OCI-LY3 (cell line): Measurements from ENCODE around the gene RPL37.
A peak's percentile ranks its signal among the peaks of the same experiment; 100 is the strongest.

ENCODE experiments used
- H2AFZ ChIP-seq: fragments of 200-600, 300-600 bp; shearing (Covaris generic); 2 replicates; pipeline ENCODE4 v1.6.0; 2014; ENCODE audit warnings: antibody characterized with exemption, low read depth, low read length
- H3K27ac ChIP-seq: fragments of 200-600, 300-600 bp; sonication (generic); 2 replicates; pipeline ENCODE4 v1.5.1; 2014; ENCODE audit warnings: mild to moderate bottlenecking, low read length, moderate library complexity, mixed read lengths
- H3K27me3 ChIP-seq: fragments of 200-600, 300-600 bp; sonication (generic); 2 replicates; pipeline ENCODE4 v1.6.1; 2014; ENCODE audit warnings: low read depth, low read length, mixed read lengths
- H3K36me3 ChIP-seq: fragments of 200-600, 300-600 bp; sonication (generic); replicated peaks from 2 replicates; pipeline ENCODE3; 2014; ENCODE audit warnings: low read depth, low read length, mixed read lengths
- H3K4me1 ChIP-seq: fragments of 300-600, 200-600 bp; sonication (generic); 2 replicates; pipeline ENCODE4 v1.6.1; 2014; ENCODE audit warnings: low read length, mixed read lengths
- H3K4me2 ChIP-seq: fragments of 200-600, 300-600 bp; sonication (generic); 2 replicates; pipeline ENCODE4 v1.6.1; 2014; ENCODE audit warnings: low read length, mixed read lengths
- H3K4me3 ChIP-seq: fragments of 300-600, 200-600 bp; sonication (generic); 2 replicates; pipeline ENCODE4 v1.5.1; 2014; ENCODE audit warnings: antibody characterized with exemption, mild to moderate bottlenecking, low read length, moderate library complexity
- H3K79me2 ChIP-seq: fragments of 300-600, 200-600 bp; shearing (Covaris generic); 2 replicates; pipeline ENCODE4 v1.6.1; 2014; ENCODE audit warnings: mild to moderate bottlenecking, low read length, mixed read lengths
- H3K9ac ChIP-seq: fragments of 300-600, 200-600 bp; shearing (Covaris generic); 2 replicates; pipeline ENCODE4 v1.6.0; 2014; ENCODE audit warnings: mild to moderate bottlenecking, low read length, moderate library complexity
- H3K9me3 ChIP-seq: fragments of 200-600, 300-600 bp; shearing (Covaris generic); 2 replicates; pipeline ENCODE4 v1.6.1; 2014; ENCODE audit warnings: low read length, mixed read lengths; ENCODE audit not compliant: insufficient read depth
- H4K20me1 ChIP-seq: fragments of 200-600, 300-600 bp; sonication (generic); 2 replicates; pipeline ENCODE4 v1.6.1; 2016; ENCODE audit warnings: low read length, mixed read lengths; ENCODE audit not compliant: insufficient read depth
- EZH2phosphoT487 ChIP-seq: fragments of 200-600 bp; shearing (Covaris generic); IDR thresholded peaks from 2 replicates; pipeline ENCODE4 v1.6.1; 2018; ENCODE audit warnings: antibody characterized with exemption, mixed run types, low read depth
- TF ChIP-seq, protein P1 (sequence below): fragments of 200-600, 300-600 bp; sonication (generic); IDR thresholded peaks from 2 replicates; pipeline ENCODE4 v1.5.1; 2014; ENCODE audit warnings: antibody characterized with exemption, low read length, low read depth

The RPL37 gene

DNA sequence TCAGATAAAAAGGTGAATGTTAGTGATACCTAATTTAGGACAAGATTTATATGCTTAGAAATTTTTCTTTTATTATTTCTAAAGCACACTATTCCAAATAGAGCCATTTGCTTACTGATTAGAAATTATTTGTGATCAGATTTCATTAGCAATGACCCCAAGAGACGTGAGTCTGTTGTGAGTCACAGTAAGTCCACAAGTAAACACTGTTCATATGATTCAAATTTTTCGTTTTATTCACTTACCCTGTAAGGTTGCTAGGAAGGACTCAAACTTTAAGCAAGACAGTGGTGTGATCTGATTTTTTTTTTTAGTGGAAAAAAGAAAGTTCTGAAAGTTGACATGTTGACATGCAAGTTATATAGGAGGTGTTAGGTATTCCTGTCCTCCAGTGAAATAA is 7.3 kb upstream of the RPL37 start:
- Histone ChIP-seq H3K4me2 (peak overlapping the region; percentile 80), H3K79me2 (no peaks in the 10 kb centered on the region), H3K9me3 (no peaks in the 10 kb centered on the region), H3K27me3 (no peaks in the 10 kb centered on the region), H3K4me1 (peaks cover 9% of the 10 kb centered on the region; the same call in 1 of the 2 replicates), H4K20me1 (no peaks in the 10 kb centered on the region), H2AFZ (no peak overlapping the region), H3K36me3 (no peaks in the 10 kb centered on the region), H3K27ac (no peak overlapping the region), H3K4me3 (no peak overlapping the region), H3K9ac (no peak overlapping the region)
- TF ChIP-seq, protein P1, sequence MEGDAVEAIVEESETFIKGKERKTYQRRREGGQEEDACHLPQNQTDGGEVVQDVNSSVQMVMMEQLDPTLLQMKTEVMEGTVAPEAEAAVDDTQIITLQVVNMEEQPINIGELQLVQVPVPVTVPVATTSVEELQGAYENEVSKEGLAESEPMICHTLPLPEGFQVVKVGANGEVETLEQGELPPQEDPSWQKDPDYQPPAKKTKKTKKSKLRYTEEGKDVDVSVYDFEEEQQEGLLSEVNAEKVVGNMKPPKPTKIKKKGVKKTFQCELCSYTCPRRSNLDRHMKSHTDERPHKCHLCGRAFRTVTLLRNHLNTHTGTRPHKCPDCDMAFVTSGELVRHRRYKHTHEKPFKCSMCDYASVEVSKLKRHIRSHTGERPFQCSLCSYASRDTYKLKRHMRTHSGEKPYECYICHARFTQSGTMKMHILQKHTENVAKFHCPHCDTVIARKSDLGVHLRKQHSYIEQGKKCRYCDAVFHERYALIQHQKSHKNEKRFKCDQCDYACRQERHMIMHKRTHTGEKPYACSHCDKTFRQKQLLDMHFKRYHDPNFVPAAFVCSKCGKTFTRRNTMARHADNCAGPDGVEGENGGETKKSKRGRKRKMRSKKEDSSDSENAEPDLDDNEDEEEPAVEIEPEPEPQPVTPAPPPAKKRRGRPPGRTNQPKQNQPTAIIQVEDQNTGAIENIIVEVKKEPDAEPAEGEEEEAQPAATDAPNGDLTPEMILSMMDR = no peak
- no peak for TF ChIP-seq EZH2phosphoT487

DNA sequence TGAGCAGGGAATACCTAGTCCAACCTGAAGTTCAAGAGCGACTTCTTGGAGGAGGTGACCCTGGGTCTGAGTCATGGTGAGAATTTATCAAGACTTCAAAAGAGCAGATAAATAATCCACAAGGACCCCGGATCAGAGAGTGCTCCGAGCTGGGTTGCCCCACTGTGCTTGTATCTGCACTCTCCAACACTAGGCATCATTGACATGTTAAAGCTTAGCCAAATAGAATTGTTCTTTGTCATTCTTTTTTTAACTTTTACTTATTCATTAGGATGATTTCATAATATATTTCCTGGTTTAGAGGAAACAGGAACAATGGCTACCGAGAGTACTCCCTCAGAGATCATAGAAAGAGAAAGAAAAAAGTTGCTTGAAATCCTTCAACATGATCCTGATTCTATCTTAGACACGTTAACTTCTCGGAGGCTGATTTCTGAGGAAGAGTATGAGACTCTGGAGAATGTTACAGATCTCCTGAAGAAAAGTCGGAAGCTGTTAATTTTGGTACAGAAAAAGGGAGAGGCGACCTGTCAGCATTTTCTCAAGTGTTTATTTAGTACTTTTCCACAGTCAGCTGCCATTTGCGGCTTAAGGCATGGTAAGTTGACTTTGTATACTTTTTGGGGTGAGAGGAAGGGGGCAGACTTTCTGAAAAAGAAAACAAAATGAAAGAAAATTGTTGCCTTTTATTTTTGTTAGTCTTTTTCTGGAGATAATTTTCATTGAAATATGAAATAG is 6.2 kb upstream of the RPL37 start, which contains the start of gene CARD6:
Gene CARD6, plus strand, starts transcription at position 300 of the 738 bp plus-strand sequence. Its CDS starts 16 bp downstream, at position 316.
- H3K79me2 ChIP-seq = no peaks in the 10 kb centered on the region
- H3K4me2 ChIP-seq = peak within 1 kb of the TSS; percentile 80
- H3K27ac ChIP-seq = no peak within 1 kb of the TSS; the same call in 1 of the 2 replicates
- peaks cover 9% of the 10 kb centered on the region; the same call in 1 of the 2 replicates for H3K4me1 ChIP-seq
- no peaks in the 10 kb centered on the region for H3K36me3 ChIP-seq
- no peaks in the 10 kb centered on the region for H3K9me3 ChIP-seq
- peak within 1 kb of the TSS; percentile 68 for H3K9ac ChIP-seq
- no peaks in the 10 kb centered on the region for H4K20me1 ChIP-seq
- TF ChIP-seq, protein P1 = peak; percentile 24; the same call in 1 of the 2 replicates
- no peak for TF ChIP-seq EZH2phosphoT487
- peak within 1 kb of the TSS; percentile 78 for H3K4me3 ChIP-seq
- peak within 1 kb of the TSS; percentile 99 for H2AFZ ChIP-seq
- H3K27me3 ChIP-seq = no peaks in the 10 kb centered on the region

DNA sequence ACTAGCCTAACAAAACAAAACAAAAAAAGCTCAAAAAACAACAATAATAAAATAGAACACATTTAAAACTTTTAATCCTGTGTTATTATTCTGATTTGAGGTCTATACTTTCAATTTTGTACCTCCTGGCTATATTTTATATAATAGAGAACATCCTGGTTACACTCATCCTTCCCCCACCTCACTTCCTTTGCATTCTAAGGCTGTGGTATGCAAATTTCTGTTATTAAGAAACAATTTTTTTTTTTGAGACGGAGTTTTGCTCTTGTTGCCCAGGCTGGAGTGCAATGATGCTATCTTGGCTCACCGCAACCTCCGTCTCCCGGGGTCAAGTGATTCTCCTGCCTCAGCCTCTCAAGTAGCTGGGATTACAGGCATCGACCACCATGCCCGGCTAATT is 3.1 kb upstream of the RPL37 start:
- Histone ChIP-seq H3K9me3 (no peaks in the 10 kb centered on the region), H3K4me2 (no peak overlapping the region), H3K27ac (no peak overlapping the region), H3K9ac (no peak overlapping the region), H4K20me1 (peaks cover 12% of the 10 kb centered on the region), H2AFZ (no peak overlapping the region), H3K79me2 (peaks cover 26% of the 10 kb centered on the region), H3K4me3 (no peak overlapping the region), H3K4me1 (peaks cover 17% of the 10 kb centered on the region), H3K27me3 (no peaks in the 10 kb centered on the region), H3K36me3 (peaks cover 18% of the 10 kb centered on the region)
- TF ChIP-seq EZH2phosphoT487 = no peak
- TF ChIP-seq, protein P1 = no peak

GRCh38 chr5:40834391-40834848 is 602 bp downstream of the RPL37 start:
- H3K27ac ChIP-seq = peak overlapping the region; percentile 77
- peak overlapping the region; percentile 99 for H3K9ac ChIP-seq
- H3K4me1 ChIP-seq = peaks cover 25% of the 10 kb centered on the region
- TF ChIP-seq, protein P1 = no peak
- no peak for TF ChIP-seq EZH2phosphoT487
- no peaks in the 10 kb centered on the region for H3K27me3 ChIP-seq
- H3K36me3 ChIP-seq = peaks cover 46% of the 10 kb centered on the region
- H3K79me2 ChIP-seq = peaks cover 56% of the 10 kb centered on the region
- peak overlapping the region; percentile 98 for H3K4me3 ChIP-seq
- H4K20me1 ChIP-seq = peaks cover 45% of the 10 kb centered on the region
- H3K4me2 ChIP-seq = peak overlapping the region; percentile 91
- no peaks in the 10 kb centered on the region for H3K9me3 ChIP-seq
- no peak overlapping the region for H2AFZ ChIP-seq
